IMR-90 (cell line): ENCODE results near the gene DDT. TPM values are rescaled to one million over a fixed set of nuclear protein-coding genes. Genes with fewer than 3 reads are reported as not detected.
A peak's percentile ranks its signal among the peaks of the same experiment; 100 is the strongest.
"Not testable (repeated sequence)": the region's sequence is repeated elsewhere in the genome, so short reads cannot be mapped to it uniquely, and the experiment has no call there.

Source experiments
- ATAC-seq: fragments of 200-7000 bp; cut with Tn5 transposase; 2 replicates; pipeline ENCODE4 v1.9.1; 2020; ENCODE audit warnings: low read depth, mild to moderate bottlenecking, moderate library complexity
- BruUV-seq: library from RNA; stranded (reverse); fragments of 400-500 nt; replicated peaks from 2 replicates; lab custom pipeline; 2021; lab: Mats Ljungman, UMichigan
- CTCF ChIA-PET: fragments of 300-600 bp; formaldehyde crosslinking; extraction: SDS; loops from one replicate; lab custom pipeline; 2021; ENCODE audit warnings: antibody characterized with exemption; lab: Yijun Ruan, JAX
- POLR2A ChIA-PET: fragments of 300-600 bp; sonication (Branson Sonifier 250); formaldehyde crosslinking; loops from one replicate; lab custom pipeline; 2022; ENCODE audit warnings: antibody characterized with exemption; ENCODE audit not compliant: unreplicated experiment; lab: Charles Lee
- DNase-seq: peaks from one replicate; pipeline ENCODE4 v3.0.0; 2013
- H2AFZ ChIP-seq: replicated peaks from 2 replicates; pipeline ENCODE3; 2013; ENCODE audit warnings: low read length, mild to moderate bottlenecking; ENCODE audit not compliant: poor library complexity
- H2AK5ac ChIP-seq: 2 replicates; pipeline ENCODE4 v1.6.1; 2013; ENCODE audit warnings: low read depth, low read length, inconsistent platforms
- H2AK9ac ChIP-seq: replicated peaks from 2 replicates; pipeline ENCODE3; 2013; ENCODE audit warnings: mild to moderate bottlenecking, low read depth, low read length, moderate library complexity; ENCODE audit not compliant: poor library complexity
- H2BK120ac ChIP-seq: 2 replicates; pipeline ENCODE4 v1.6.1; 2013; ENCODE audit warnings: low read depth, low read length, inconsistent platforms
- H2BK15ac ChIP-seq: 3 replicates; pipeline ENCODE4 v1.6.1; 2013; ENCODE audit warnings: low read depth, low read length, inconsistent platforms
- H2BK20ac ChIP-seq: 2 replicates; pipeline ENCODE4 v1.6.1; 2013; ENCODE audit warnings: low read depth, mild to moderate bottlenecking, inconsistent platforms, low read length, moderate library complexity
- H2BK5ac ChIP-seq: 2 replicates; pipeline ENCODE4 v1.6.1; 2013; ENCODE audit warnings: mild to moderate bottlenecking, low read depth, low read length, inconsistent platforms; ENCODE audit not compliant: poor library complexity, severe bottlenecking
- H3K14ac ChIP-seq: replicated peaks from 2 replicates; pipeline ENCODE4 v1.6.1; 2013; ENCODE audit warnings: low read depth, low read length, inconsistent platforms
- H3K18ac ChIP-seq: 2 replicates; pipeline ENCODE4 v1.6.1; 2013; ENCODE audit warnings: low read depth, low read length, control low read depth
- H3K23ac ChIP-seq: 2 replicates; pipeline ENCODE4 v1.6.1; 2013; ENCODE audit warnings: low read depth, low read length, inconsistent platforms
- H3K27ac ChIP-seq: 2 replicates; pipeline ENCODE4 v1.5.1; 2013; ENCODE audit warnings: mild to moderate bottlenecking, control low read depth, low read length; ENCODE audit not compliant: insufficient read depth
- H3K27me3 ChIP-seq: 2 replicates; pipeline ENCODE4 v1.6.1; 2013; ENCODE audit warnings: low read length; ENCODE audit not compliant: control insufficient read depth, insufficient read depth
- H3K36me3 ChIP-seq: 2 replicates; pipeline ENCODE4 v1.6.1; 2013; ENCODE audit warnings: low read length, mixed read lengths; ENCODE audit not compliant: control insufficient read depth, insufficient read depth
- H3K4ac ChIP-seq: 2 replicates; pipeline ENCODE4 v1.6.1; 2013; ENCODE audit warnings: low read depth, low read length, inconsistent platforms
- H3K4me1 ChIP-seq: 2 replicates; pipeline ENCODE4 v1.6.1; 2013; ENCODE audit warnings: low read length, mixed read lengths; ENCODE audit not compliant: control insufficient read depth, insufficient read depth
- H3K4me2 ChIP-seq: 2 replicates; pipeline ENCODE4 v1.6.1; 2013; ENCODE audit warnings: low read depth, mild to moderate bottlenecking, control low read depth, low read length, moderate library complexity
- H3K4me3 ChIP-seq: 2 replicates; pipeline ENCODE4 v1.5.1; 2013; ENCODE audit warnings: low read depth, mild to moderate bottlenecking, control low read depth, low read length, moderate library complexity; ENCODE audit not compliant: insufficient read depth
- H3K56ac ChIP-seq: 2 replicates; pipeline ENCODE4 v1.6.1; 2013; ENCODE audit warnings: low read length, inconsistent platforms; ENCODE audit not compliant: insufficient read depth; ENCODE audit errors: extremely low read depth
- H3K79me1 ChIP-seq, 2 experiments: 2 replicates each; pipeline ENCODE4 v1.6.1; 2013; ENCODE audit warnings: low read length in 2 of 2, inconsistent platforms in 1 of 2, low read depth in 1 of 2
- H3K9ac ChIP-seq: 2 replicates; pipeline ENCODE4 v1.6.1; 2013; ENCODE audit warnings: low read depth, low read length, control low read depth
- H3K9me1 ChIP-seq: 2 replicates; pipeline ENCODE4 v1.6.1; 2013; ENCODE audit warnings: low read length, inconsistent platforms; ENCODE audit not compliant: insufficient read depth
- H3K9me3 ChIP-seq: 2 replicates; pipeline ENCODE4 v1.6.1; 2013; ENCODE audit warnings: low read length; ENCODE audit not compliant: control insufficient read depth, insufficient read depth
- H4K20me1 ChIP-seq: 2 replicates; pipeline ENCODE4 v1.6.1; 2013; ENCODE audit warnings: low read length, inconsistent platforms; ENCODE audit not compliant: insufficient read depth
- H4K5ac ChIP-seq: 2 replicates; pipeline ENCODE4 v1.6.1; 2013; ENCODE audit warnings: mild to moderate bottlenecking, low read depth, low read length, control low read depth
- H4K8ac ChIP-seq, 2 experiments: 2 replicates each; pipeline ENCODE4 v1.6.1; 2013; ENCODE audit warnings: low read depth in 2 of 2, low read length in 2 of 2, control low read depth in 1 of 2, inconsistent platforms in 1 of 2
- H4K91ac ChIP-seq: 2 replicates; pipeline ENCODE4 v1.6.1; 2013; ENCODE audit warnings: low read depth, low read length, inconsistent platforms; ENCODE audit not compliant: insufficient read depth
- MAZ ChIP-seq: IDR thresholded peaks from 2 replicates; pipeline ENCODE4 v1.6.1; 2012; ENCODE audit warnings: low read depth, mild to moderate bottlenecking, low read length, improper control_type of control experiment, moderate library complexity, borderline replicate concordance
- WGBS, 2 experiments: methylation state at CpG; one replicate each; pipeline versions ENCODE4 v1.1.5 to v1.1.7; 2013; ENCODE audit warnings: missing lambda C conversion rate in 2 of 2; ENCODE audit not compliant: insufficient read length in 1 of 2; ENCODE audit errors: extremely low coverage in 2 of 2; 5-methylcytosine and 5-hydroxymethylcytosine counted together
- dilution Hi-C: fragments of 300-500 bp; cut with HindIII; formaldehyde crosslinking; loops from one replicate; pipeline ENCODE4 v1.14.3; 2018; ENCODE audit warnings: low sequenced_read_pairs; ENCODE audit not compliant: unreplicated experiment
- in situ Hi-C: fragments of 300-500 bp; cut with MboI; formaldehyde crosslinking; loops from 3 replicates; pipeline ENCODE4 v1.14.3; 2019; ENCODE audit warnings: low sequenced_read_pairs, inconsistent platforms, mixed read lengths
- intact Hi-C: fragments of 100-400 bp; cut with micrococcal nuclease; formaldehyde crosslinking; loops from 2 replicates; pipeline ENCODE4 v1.10.0; 2022
- polyA plus RNA-seq, 3 experiments: library from polyadenylated mRNA; depleted of rRNA; stranded (reverse); fragments of >200 nt; gene quantifications; 2 replicates each; pipeline ENCODE4 v1.2.3, GENCODE V29; 2012; ENCODE audit warnings: low replicate concordance in 1 of 3
- total RNA-seq: library from RNA; depleted of rRNA; stranded (reverse); fragments of >200 nt; gene quantifications from 2 replicates; pipeline ENCODE4 v1.2.3, GENCODE V29; 2012

Gene DDT
- total and polyA plus RNA-seq, 2 of the 4 experiments (the other 2 are of a cell fraction), result 54.8 to 151 TPM

GRCh38 chr22:23989583-23990244, 15.5 kb upstream of the DDT start:
- dilution Hi-C loops, result not testable (repeated sequence)
- intact Hi-C loops, result loop anchor here (10.0 kb wide), 2 partner anchors 185 to 255 kb away; partner anchors contain the start of gene GGT5

GRCh38 chr22:23986538-23987178, 12.4 kb upstream of the DDT start:
- H3K36me3 ChIP-seq, H4K91ac ChIP-seq, H2AFZ ChIP-seq, H4K20me1 ChIP-seq, H3K56ac ChIP-seq, CTCF ChIA-PET, H3K4me2 ChIP-seq, H3K4me3 ChIP-seq, DNase-seq, dilution Hi-C loops, ATAC-seq, H3K4ac ChIP-seq, H3K23ac ChIP-seq, H2BK20ac ChIP-seq, H3K14ac ChIP-seq, H2AK9ac ChIP-seq, H2BK15ac ChIP-seq, H3K79me1 ChIP-seq, H3K18ac ChIP-seq, BruUV-seq, H2AK5ac ChIP-seq, H3K27ac ChIP-seq, H2BK120ac ChIP-seq, H3K27me3 ChIP-seq, H4K8ac ChIP-seq, H3K9me3 ChIP-seq, H4K5ac ChIP-seq, H3K9me1 ChIP-seq, POLR2A ChIA-PET, H3K9ac ChIP-seq, in situ Hi-C loops, H3K4me1 ChIP-seq: not testable (repeated sequence)
- WGBS, 2 experiments, result no CpG with 5 or more reads among the region's 4 CpGs
- intact Hi-C loops, result loop anchor here (10.0 kb wide), 2 partner anchors 188 to 258 kb away; partner anchors contain the start of gene GGT5
- H2BK5ac ChIP-seq, result peak overlapping the region; percentile 13

More at GRCh38 chr22:23989583-23990244, 15.5 kb upstream of the DDT start:
- H3K27me3 ChIP-seq, H2BK15ac ChIP-seq, H3K4me3 ChIP-seq, H4K5ac ChIP-seq, POLR2A ChIA-PET, H2AK9ac ChIP-seq, H3K14ac ChIP-seq, H3K9me3 ChIP-seq, CTCF ChIA-PET, H4K8ac ChIP-seq, H3K4me2 ChIP-seq, H3K79me1 ChIP-seq, H3K9me1 ChIP-seq, H3K23ac ChIP-seq, H2AK5ac ChIP-seq, H4K20me1 ChIP-seq, H4K91ac ChIP-seq, H2BK120ac ChIP-seq, H3K9ac ChIP-seq, H3K4ac ChIP-seq, H2AFZ ChIP-seq, H2BK5ac ChIP-seq, H3K56ac ChIP-seq, H3K18ac ChIP-seq, H3K36me3 ChIP-seq, BruUV-seq, in situ Hi-C loops, H3K4me1 ChIP-seq, H3K27ac ChIP-seq, H2BK20ac ChIP-seq: not testable (repeated sequence)
- TF ChIP-seq MAZ, result peak; percentile 15; the same call in 1 of the 2 replicates
- WGBS, 2 experiments, result no CpG with 5 or more reads among the region's 3 CpGs
- DNase-seq (peak; percentile 64), ATAC-seq (peak; percentile 55)
